Suppressor macrophage treated with lipopolysaccharide for 4 hours (primary cell): Measurements from ENCODE around the gene BFSP1.

Experiments
- DNase-seq: peaks from one replicate; pipeline ENCODE4 v3.0.0-alpha.2; 2020

Gene BFSP1

DNA sequence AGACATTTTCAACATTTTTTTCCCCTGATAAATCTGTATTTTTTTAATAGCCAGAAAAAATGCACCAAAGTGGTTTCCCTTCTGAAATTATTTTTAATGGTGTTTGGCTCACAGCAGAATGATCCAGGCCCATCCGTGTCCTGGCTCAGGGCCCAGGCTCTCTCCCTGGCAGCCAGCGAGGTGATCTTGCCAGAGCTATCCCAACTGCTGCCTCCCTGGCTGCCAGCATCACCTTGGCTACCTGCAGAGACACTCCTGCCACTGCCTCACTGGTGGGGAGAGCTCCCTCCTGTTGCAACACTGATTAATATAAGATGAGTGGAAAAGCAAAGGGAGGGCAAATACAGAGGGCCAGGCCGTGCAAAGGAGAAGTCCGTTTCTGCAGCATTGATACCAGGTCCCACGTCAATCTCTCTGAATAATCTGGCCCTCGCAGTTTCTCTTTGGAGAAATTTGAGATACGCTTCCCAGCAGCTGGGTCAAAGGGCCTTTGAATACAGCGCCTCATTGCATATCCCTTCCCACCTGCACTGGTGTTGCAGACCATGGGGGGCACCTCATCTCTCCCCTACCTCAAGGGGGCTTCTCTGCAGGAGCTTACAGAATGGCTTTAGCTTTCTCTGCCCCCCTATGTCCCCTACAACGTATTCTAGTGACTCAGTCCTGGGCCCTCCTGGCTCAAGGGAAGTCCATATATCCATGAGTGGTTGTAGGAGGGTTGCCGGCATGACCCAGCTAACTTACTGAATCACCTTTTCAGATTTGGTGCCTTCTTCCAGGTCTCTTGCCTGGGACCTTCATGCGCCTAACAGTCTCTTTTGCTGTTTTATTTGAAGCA is 25.9 kb upstream of the BFSP1 start:
- no peak for DNase-seq

- DNase-seq = no peak
Measured at GRCh38 chr20:17555106-17555505, 23.9 kb upstream of the BFSP1 start.

DNA sequence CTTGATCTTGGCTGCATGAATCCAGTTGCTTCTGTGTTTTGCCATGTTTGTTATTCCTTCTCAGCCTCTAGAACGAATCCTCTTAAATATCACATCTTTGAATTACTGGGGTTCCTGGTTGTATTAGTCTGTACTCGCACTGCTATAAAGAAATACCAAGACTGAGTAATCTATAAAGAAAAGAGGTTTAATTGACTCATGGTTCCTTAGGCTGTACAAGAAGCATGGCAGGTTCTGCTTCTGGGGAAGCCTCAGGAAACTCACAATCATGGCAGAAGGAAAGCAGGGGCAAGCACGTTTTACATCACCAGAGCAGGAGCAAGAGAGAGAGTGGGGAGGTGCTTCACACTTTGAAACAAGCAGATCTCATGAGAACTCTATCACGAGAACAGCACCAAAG is 18.0 kb upstream of the BFSP1 start:
- DNase-seq = no peak

- DNase-seq = no peak
Measured at GRCh38 chr20:17545127-17545526, 13.9 kb upstream of the BFSP1 start.

DNA sequence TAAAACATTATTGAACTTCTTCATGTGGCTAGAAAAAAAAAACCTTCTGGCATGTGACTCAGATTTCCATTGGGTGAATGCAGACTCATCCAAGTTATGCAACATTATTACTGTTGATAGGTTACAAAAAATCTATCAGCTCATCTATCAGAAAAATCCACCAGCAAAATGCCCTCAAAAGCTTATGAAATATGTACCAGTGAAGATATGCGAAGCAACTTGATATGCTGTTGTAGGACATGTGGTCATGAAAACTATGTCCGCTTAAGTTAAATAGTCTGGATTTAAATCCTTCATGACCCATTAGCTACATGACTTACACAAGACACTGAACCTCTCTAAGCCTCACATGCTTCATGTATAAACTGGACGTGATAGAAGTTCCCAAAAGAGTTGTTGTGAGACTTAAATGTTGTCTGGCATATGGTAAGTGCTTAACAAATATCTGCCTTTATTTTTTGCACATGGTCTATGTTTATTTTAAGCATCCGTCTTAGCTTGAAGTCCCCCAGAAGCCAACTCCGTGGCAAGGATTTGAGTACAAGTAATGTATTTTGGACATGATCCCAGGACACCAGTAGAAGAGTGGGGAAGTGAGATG is 12.5 kb upstream of the BFSP1 start:
- no peak for DNase-seq

- no peak for DNase-seq
Measured at GRCh38 chr20:17542993-17543412, 11.8 kb upstream of the BFSP1 start.

- no peak for DNase-seq
Measured at GRCh38 chr20:17542481-17542880, 11.3 kb upstream of the BFSP1 start.

GRCh38 chr20:17541996-17542395 is 10.8 kb upstream of the BFSP1 start:
- DNase-seq = no peak

GRCh38 chr20:17541596-17541995 is 10.4 kb upstream of the BFSP1 start:
- DNase-seq = no peak

GRCh38 chr20:17538517-17539170 is 7.5 kb upstream of the BFSP1 start:
- no peak for DNase-seq

DNA sequence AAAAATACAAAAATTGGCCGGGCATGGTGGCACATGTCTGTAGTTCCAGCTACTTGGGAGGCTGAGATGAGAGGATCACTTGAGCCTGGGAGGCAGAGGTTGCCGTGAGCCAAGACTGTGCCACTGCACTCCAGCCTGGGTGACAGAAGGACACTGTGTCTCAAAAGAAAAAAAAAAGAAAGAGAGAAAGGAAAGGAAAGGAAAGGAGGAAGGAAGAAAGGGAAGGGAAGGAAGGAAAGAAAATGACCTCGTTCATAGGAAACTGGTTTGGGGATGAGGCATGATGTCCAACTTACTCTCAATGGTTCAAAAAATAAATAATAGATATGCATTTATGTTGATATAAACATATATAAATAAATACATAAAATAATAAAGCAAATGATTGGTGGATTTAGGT is 6.8 kb upstream of the BFSP1 start:
- no peak for DNase-seq

GRCh38 chr20:17536944-17537444 is 5.8 kb upstream of the BFSP1 start:
- peak; percentile 74 for DNase-seq

- DNase-seq = no peak
Measured at GRCh38 chr20:17534077-17534476, 2.9 kb upstream of the BFSP1 start.

DNA sequence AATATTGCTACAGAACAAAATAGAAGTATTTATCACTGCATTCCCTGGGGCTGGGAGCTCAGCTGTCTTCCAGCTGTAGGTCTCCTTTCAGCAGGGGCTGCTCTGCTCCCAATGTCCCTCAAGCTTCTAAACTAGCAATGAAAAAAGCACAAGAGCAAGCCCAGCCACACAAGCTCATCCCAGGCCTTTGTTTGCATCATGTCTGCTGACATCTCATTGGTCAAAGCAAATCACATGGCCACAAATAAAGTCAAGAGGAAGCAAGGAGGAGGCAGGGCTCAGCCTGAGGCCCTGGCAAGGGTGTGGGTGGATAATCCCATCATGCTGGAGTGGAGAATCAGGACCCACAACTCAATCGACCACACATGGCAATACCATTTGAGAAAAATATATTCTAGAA is 2.2 kb upstream of the BFSP1 start:
- peak; percentile 37 for DNase-seq

- no peak for DNase-seq
Measured at GRCh38 chr20:17531665-17532025, 466 bp upstream of the BFSP1 start.

- no peak for DNase-seq
Measured at GRCh38 chr20:17530153-17530552, 1.0 kb downstream of the BFSP1 start.

DNA sequence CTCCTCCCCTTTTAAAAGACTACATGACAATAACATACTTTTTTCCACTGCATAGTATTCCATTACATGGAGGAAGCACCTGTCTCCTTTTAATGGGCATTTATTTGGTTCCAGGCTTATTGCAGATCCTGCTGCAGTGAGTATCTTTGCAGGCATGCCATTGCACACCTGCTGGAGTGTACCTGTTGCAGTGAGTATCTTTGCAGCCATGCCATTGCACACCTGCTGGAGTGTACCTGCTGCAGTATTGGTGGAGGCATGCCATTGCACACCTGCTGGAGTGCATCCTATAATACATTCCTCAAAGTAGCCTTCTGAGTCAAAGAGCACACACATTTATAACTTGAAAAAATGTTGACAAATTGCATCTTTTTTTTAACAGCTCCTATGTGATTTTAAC is 1.6 kb downstream of the BFSP1 start:
- DNase-seq = no peak

GRCh38 chr20:17525650-17526049 is 5.5 kb downstream of the BFSP1 start:
- no peak for DNase-seq

GRCh38 chr20:17525132-17525531 is 6.0 kb downstream of the BFSP1 start:
- DNase-seq = no peak

- DNase-seq = no peak
Measured at GRCh38 chr20:17524560-17524959, 6.6 kb downstream of the BFSP1 start.

DNA sequence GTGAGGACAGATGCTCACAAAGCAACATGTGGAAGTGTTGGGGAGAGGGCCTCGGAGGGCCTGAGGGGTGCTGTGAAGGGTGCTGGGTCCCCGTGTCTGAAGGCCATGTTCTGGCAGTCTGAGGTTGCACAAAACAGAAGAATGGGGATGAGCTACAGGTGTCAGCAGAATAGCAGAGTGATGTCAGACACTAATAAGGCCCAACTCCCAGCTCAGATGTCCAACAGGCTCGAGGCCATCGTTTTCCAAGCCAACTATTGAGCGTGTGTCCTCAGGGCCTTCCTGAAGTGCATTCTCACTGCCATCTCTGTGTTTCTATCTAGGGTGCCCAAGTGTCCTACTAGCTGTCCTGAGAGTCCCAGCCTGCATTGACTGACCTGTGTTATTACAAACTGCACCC is 7.9 kb downstream of the BFSP1 start:
- DNase-seq = no peak

DNA sequence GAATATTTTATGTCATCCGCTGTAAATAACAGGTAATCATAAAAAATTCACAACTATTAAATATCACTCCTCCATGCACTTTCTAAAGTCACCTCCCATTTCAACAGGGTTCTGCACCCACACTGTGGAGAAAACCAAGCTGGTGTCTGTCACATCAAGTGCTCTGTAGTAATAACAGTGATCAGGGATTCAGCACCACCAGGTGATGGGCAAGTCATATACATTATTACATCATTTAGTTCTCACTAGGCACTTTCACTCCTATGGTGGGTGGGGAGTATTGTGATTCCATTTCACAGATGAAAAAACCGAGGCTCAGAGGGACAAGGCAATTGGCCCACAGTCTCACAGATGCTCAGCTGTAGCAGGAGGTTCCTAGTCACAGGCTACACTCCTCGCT is 8.7 kb downstream of the BFSP1 start:
- DNase-seq = no peak

DNA sequence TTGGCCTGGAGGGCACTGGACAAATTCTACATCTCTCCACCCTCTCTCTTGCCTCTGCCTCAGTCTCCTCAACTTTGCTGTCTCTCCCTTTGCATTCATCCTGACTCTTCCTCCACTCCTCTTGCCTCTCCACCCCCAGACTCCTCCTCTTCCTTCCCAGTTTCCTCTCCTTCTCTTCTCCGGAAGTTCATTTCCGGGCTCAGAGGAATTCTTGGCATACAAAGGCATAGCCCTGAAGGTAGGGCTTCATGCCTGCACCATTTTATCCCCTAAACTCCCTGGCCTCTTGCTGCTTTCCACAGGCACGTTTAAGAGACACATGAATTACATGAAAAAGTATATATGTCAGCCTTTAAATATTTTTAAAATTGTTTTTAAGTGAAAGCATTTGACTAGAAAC is 10.6 kb downstream of the BFSP1 start:
- DNase-seq = no peak
